Vagina (tissue), 2 donors: Measurements from ENCODE around the gene NME3. TPM values are rescaled to one million over a fixed set of nuclear protein-coding genes. Genes with fewer than 3 reads are reported as not detected.

Source experiments
- DNase-seq, 2 donors: peaks; one replicate each; pipeline ENCODE4 v3.0.0-alpha.2; 2017; ENCODE audit errors: extremely low spot score in 2 of 2
- H3K27ac ChIP-seq: fragments of 200-600 bp; sonication (generic); one replicate; pipeline ENCODE4 v1.5.1; 2019
- H3K27me3 ChIP-seq: fragments of 200-600 bp; sonication (generic); one replicate; pipeline ENCODE4 v1.5.1; 2019
- H3K36me3 ChIP-seq, 2 donors: fragments of 200-600 bp; sonication (generic); one replicate each; pipeline ENCODE4 v1.5.1; 2017 to 2019
- H3K4me1 ChIP-seq: fragments of 200-600 bp; sonication (generic); one replicate; pipeline ENCODE4 v1.5.1; 2019
- H3K4me3 ChIP-seq, 2 donors: fragments of 200-600 bp; sonication (generic); 1 replicate in 1 of 2; 2 replicates in 1 of 2; pipeline ENCODE4 v1.5.1; 2016 to 2019
- H3K9me3 ChIP-seq: fragments of 200-600 bp; sonication (generic); one replicate; pipeline ENCODE4 v1.5.1; 2019
- POLR2A ChIP-seq, 2 donors: fragments of 450-650 bp; IDR thresholded peaks; one replicate each; pipeline ENCODE4 v1.6.1; 2017; ENCODE audit warnings: antibody characterized with exemption in 2 of 2, mild to moderate bottlenecking in 2 of 2, moderate library complexity in 2 of 2
- POLR2AphosphoS5 ChIP-seq, 2 donors: sonication (generic); formaldehyde crosslinking; IDR thresholded peaks; one replicate each; pipeline ENCODE4 v1.9.0; 2017; ENCODE audit warnings: antibody characterized with exemption in 2 of 2, mild to moderate bottlenecking in 2 of 2, low read depth in 1 of 2; ENCODE audit not compliant: insufficient read depth in 1 of 2
- intact Hi-C: fragments of 100-400 bp; cut with DNase I; formaldehyde crosslinking; loops from one replicate; pipeline ENCODE4 v1.15.1; 2023
- total RNA-seq: library from RNA; depleted of rRNA; stranded (reverse); fragments of >200 nt; gene quantifications from one replicate; pipeline ENCODE4 v1.2.3, GENCODE V29; 2016
- TF ChIP-seq, protein P1 (sequence below), 3 experiments: fragments of 450-650 bp in 2 of 3; fragments of 200-600 bp in 1 of 3; sonication (generic) in 1 of 3; IDR thresholded peaks; one replicate each; pipeline ENCODE4 v1.5.1; 2017 to 2019; ENCODE audit warnings: antibody characterized with exemption in 3 of 3, mild to moderate bottlenecking in 2 of 3, moderate library complexity in 2 of 3

The NME3 gene
- total RNA-seq, 1 donor from 2014 or later = 96.0 TPM

DNA sequence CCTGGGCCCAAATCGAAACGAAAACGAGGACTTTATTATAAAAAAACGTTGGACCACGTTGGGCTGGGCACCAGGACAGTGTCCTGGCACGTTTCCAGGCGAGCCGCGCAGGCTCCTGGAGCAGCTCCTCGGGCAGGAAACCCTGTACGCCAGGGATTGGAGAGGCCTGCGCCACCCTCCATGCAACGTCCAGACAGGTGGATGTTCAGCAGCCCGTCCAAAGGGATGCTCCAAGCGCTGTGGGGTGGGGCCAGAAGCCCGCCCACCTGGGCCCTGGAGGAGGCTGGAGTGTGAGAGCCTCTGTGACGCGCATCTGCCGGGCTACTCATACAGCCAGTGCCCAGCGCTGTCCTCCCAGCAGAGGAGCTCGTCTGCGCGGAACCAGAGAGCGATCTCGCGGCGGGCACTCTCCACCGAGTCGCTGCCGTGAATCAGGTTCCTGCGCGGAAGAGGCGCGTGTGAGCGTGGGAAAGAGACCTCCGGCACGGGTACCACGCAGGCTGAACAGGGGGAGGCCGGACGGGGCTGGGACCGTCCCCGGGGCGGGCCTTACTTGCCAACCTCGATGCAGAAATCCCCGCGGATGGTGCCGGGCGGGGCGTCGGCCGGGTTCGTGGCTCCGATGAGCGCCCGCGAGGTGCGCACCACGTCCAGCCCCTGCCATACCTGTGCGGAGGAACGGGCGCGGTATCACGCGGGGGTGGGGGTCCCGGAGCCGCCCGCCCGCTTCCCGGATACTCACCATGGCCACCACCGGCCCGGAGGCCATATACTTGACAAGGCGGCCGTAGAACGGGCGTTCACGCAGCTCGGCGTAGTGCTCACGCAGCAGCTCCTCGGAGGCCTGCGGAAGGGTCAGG is 785 bp downstream of the NME3 start:
- Histone ChIP-seq H3K36me3 (peaks cover 0 to 29% of the 10 kb centered on the region in 2 donors), H3K27ac (peak overlapping the region; percentile 90), H3K4me1 (peaks cover 45% of the 10 kb centered on the region), H3K4me3 (peak overlapping the region; percentile 82), H3K9me3 (no peaks in the 10 kb centered on the region), H3K27me3 (no peaks in the 10 kb centered on the region)
- intact Hi-C loops = loop anchor here (5.0 kb wide), 1 partner anchor 63 kb away; the partner anchor contains the start of gene MAPK8IP3
- TF ChIP-seq POLR2AphosphoS5 (IDR thresholded peaks at IDR 0.05; ENCODE audit: insufficient read depth in 1 of 2, low read depth in 1 of 2) = peak in 1 of 2 donors; percentile 73
- TF ChIP-seq, protein P1, sequence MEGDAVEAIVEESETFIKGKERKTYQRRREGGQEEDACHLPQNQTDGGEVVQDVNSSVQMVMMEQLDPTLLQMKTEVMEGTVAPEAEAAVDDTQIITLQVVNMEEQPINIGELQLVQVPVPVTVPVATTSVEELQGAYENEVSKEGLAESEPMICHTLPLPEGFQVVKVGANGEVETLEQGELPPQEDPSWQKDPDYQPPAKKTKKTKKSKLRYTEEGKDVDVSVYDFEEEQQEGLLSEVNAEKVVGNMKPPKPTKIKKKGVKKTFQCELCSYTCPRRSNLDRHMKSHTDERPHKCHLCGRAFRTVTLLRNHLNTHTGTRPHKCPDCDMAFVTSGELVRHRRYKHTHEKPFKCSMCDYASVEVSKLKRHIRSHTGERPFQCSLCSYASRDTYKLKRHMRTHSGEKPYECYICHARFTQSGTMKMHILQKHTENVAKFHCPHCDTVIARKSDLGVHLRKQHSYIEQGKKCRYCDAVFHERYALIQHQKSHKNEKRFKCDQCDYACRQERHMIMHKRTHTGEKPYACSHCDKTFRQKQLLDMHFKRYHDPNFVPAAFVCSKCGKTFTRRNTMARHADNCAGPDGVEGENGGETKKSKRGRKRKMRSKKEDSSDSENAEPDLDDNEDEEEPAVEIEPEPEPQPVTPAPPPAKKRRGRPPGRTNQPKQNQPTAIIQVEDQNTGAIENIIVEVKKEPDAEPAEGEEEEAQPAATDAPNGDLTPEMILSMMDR (IDR thresholded peaks at IDR 0.05) = no peak
- DNase-seq = no peak

DNA sequence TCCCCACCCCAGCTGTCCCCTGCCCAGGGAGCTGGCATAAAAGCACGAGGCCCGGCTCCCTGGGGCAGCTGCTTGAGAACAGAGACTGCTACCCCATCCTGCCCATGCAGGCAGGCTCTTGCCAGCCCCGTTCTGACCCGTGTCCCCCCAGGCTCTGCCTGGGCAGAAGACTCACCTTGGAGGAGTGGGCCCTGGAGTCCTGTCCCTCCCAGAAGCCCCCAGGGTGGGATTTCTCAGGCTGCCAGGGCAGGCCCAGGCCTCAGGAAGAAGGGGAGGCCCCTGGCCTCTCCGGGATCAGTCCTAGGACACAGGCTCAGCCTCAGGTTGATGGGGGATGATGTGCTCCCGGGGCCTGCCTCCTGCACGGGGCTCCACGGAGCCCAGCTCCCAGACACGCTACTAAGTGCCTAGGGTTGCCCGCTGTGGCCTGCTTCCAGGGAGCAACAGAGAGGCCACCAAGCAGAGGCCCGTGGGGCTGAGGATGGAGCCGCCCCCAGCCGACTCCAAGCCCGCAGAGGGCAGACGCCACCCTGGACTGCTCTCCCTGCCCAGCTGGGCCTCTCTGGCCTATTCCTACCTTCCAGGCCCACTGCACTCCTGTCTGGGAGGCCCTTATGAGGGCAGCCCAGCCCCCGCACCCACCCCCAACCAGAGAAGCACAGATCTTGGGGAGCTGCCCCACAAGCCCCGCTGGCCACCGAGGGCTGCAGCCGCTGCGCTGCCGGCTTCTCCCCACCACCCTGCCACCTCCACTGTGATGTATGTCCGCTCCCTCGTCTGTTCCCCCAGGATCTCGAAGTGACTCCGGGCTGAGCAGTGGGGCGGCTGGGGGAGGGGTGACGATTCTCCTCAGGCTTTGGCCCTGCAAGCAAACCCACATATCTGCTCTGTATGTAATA is 1.7 kb downstream of the NME3 start:
- peak overlapping the region in 1 of 2 donors; percentile 82 for H3K4me3 ChIP-seq
- intact Hi-C loops = loop anchor here (5.0 kb wide), 1 partner anchor 62 kb away; the partner anchor contains the start of gene MAPK8IP3
- H3K4me1 ChIP-seq = peaks cover 37% of the 10 kb centered on the region
- no peaks in the 10 kb centered on the region for H3K9me3 ChIP-seq
- H3K36me3 ChIP-seq = peaks cover 0 to 36% of the 10 kb centered on the region in 2 donors
- H3K27ac ChIP-seq = peak overlapping the region; percentile 90
- no peaks in the 10 kb centered on the region for H3K27me3 ChIP-seq
- TF ChIP-seq POLR2A (IDR thresholded peaks at IDR 0.05) (no peak), POLR2AphosphoS5 (IDR thresholded peaks at IDR 0.05; ENCODE audit: insufficient read depth in 1 of 2, low read depth in 1 of 2) (no peak)
- TF ChIP-seq, protein P1 (IDR thresholded peaks at IDR 0.05) = no peak
- DNase-seq = no peak

GRCh38 chr16:1768767-1769401 is 2.5 kb downstream of the NME3 start:
- H3K4me3 ChIP-seq = no peak overlapping the region
- no peak overlapping the region for H3K27ac ChIP-seq
- peaks cover 0 to 44% of the 10 kb centered on the region in 2 donors for H3K36me3 ChIP-seq
- no peaks in the 10 kb centered on the region for H3K27me3 ChIP-seq
- no peak for TF ChIP-seq POLR2A (IDR thresholded peaks at IDR 0.05)
- DNase-seq = no peak
- no peaks in the 10 kb centered on the region for H3K9me3 ChIP-seq
- peaks cover 29% of the 10 kb centered on the region for H3K4me1 ChIP-seq
- intact Hi-C loops = no loop called here

DNA sequence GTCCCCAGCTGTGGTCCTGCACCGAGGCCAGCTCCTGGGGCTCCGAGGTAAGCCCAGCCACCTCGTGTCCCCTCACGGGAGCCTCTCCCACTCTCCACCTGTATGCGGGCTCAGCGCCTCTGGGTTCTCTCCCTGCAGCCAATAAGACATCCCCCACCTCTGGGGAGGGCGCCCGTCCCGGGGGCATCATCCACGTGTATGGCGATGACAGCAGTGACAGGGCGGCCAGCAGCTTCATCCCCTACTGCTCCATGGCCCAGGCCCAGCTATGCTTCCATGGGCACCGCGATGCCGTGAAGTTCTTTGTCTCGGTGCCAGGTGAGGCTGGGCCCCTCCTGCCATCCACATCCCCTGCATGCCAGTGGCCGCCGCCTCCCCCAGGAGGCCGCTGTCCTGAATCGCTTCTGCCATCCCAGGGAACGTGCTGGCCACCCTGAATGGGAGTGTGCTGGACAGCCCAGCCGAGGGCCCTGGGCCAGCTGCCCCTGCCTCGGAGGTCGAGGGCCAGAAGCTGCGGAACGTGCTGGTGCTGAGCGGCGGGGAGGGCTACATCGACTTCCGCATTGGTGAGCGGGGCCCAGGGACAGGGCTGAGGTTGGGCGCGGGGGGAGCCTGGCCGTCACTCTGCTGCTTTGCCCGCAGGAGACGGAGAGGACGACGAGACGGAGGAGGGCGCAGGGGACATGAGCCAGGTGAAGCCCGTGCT is 3.1 kb downstream of the NME3 start:
- TF ChIP-seq, protein P1 (IDR thresholded peaks at IDR 0.05) = no peak
- TF ChIP-seq POLR2AphosphoS5 (IDR thresholded peaks at IDR 0.05; ENCODE audit: insufficient read depth in 1 of 2, low read depth in 1 of 2) = no peak
- no peak for TF ChIP-seq POLR2A (IDR thresholded peaks at IDR 0.05)
- no peak for DNase-seq
- peaks cover 24% of the 10 kb centered on the region for H3K4me1 ChIP-seq
- H3K27me3 ChIP-seq = no peaks in the 10 kb centered on the region
- no peaks in the 10 kb centered on the region for H3K9me3 ChIP-seq
- H3K4me3 ChIP-seq = no peak overlapping the region
- H3K27ac ChIP-seq = no peak overlapping the region
- intact Hi-C loops = no loop called here
- peaks cover 0 to 50% of the 10 kb centered on the region in 2 donors for H3K36me3 ChIP-seq
